ENCODE measurements around the gene SNX19.

DNA sequence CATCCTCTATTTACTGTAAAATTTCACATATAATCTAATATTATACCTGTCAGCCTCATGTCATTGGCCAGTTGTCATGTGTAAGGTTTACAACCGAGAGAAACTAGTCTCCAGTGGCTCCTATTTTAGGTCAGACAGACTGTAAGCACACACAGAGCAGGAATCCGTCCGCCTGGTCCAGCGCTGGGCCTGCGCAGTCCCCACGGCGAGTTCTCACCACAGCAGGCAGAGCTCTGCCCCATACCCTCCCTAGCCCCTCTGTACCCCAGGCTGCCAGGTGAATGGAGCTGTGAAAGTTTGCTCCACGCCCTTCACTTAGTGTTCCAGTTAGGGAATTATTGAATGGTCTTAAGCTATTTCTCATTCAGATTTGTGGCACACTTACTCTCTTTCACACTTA, 63.7 kb downstream of the SNX19 start:
- TF ChIP-seq, protein P1, sequence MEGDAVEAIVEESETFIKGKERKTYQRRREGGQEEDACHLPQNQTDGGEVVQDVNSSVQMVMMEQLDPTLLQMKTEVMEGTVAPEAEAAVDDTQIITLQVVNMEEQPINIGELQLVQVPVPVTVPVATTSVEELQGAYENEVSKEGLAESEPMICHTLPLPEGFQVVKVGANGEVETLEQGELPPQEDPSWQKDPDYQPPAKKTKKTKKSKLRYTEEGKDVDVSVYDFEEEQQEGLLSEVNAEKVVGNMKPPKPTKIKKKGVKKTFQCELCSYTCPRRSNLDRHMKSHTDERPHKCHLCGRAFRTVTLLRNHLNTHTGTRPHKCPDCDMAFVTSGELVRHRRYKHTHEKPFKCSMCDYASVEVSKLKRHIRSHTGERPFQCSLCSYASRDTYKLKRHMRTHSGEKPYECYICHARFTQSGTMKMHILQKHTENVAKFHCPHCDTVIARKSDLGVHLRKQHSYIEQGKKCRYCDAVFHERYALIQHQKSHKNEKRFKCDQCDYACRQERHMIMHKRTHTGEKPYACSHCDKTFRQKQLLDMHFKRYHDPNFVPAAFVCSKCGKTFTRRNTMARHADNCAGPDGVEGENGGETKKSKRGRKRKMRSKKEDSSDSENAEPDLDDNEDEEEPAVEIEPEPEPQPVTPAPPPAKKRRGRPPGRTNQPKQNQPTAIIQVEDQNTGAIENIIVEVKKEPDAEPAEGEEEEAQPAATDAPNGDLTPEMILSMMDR (IDR thresholded peaks at IDR 0.05): no peak
- no peak for TF ChIP-seq EP300 (IDR thresholded peaks at IDR 0.05)
